GM21723 (cell line): ENCODE data around the gene ZNF730.
"Not testable (repeated sequence)": the region's sequence is repeated elsewhere in the genome, so short reads cannot be mapped to it uniquely, and the experiment has no call there.

Experiments
- ATAC-seq: cut with Tn5 transposase; IDR thresholded peaks from one replicate; pipeline ENCODE4 v1.9.1; 2021; ENCODE audit warnings: mild to moderate bottlenecking, moderate library complexity; ENCODE audit not compliant: unreplicated experiment

ZNF730 gene

GRCh38 chr19:23116802-23117571, at the start of gene ZNF730:
Gene ZNF730, plus strand, starts transcription at chr19:23117025. Its CDS starts 149 bp downstream, at chr19:23117174.
- peak; percentile 93 for ATAC-seq

- ATAC-seq = no peak
Observed at GRCh38 chr19:23070353-23071146, 46.3 kb upstream of the ZNF730 start.

DNA sequence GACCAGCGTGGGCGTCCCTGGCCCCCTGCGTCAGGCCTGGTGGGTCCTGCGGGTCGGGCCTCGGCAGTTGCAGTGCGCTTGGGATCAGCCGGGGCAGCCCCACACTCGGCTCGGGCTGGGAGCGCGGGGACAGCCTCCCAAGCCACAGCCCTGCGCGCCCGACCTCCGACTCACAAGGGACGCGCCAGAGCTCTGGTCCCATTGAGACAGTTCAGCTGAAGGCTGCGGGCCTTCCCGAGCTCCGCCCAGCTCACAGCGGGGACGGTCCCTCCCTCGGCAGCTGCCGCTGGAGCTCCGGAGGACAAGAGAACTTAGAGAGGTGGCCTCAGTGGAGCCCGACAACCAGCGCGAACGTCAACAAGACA, 45.7 kb upstream of the ZNF730 start:
- no peak for ATAC-seq

DNA sequence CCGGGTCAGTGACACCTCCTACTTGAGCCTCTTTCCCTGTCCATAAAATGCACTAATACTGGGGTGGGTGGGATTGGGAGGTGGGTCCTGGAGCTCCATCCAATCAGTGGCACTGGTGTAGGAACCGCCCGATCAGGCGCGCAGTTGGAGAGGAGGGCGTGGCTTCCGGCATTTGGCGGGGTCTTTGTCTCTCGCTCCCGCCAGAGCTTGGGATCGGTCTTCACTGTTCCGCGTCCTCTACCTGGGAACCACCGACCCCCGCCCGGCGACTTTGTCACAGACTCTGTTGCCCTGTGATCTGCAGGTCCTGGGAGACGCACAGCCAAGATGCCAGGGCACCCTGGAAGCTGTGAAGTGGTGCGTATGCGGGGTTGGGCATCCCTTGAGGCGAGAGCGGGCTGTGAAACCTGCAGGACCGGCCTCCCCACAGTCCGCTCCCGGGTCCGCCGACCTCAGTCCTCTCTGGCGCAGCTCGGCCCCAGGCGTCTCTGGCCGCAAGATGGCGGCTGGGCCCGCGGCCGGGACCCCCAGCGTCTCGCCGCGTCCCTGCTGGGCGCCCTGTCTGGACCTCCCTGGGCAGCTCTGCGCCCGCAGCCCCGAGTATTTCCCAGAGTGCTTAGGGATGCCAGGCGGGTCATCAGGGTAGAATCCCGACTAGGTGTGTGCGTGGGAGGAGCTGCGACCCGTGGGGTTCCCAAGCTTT, 41.6 kb upstream of the ZNF730 start:
- ATAC-seq = no peak

DNA sequence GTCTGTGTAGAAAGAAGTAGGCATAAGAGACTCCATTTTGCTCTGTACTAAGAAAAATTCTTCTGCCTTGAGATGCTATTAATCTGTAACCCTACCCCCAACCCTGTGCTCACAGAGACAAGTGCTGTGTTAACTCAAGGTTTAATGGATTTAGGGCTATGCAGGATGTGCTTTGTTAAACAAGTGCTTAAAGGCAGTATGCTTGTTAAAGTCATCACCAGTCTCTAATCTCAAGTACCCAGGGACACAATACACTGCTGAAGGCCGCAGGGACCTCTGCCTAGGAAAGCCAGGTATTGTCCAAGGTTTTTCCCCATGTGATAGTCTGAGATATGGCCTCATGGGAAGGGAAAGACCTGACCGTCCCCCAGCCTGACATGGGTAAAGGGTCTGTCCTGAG, 39.0 kb upstream of the ZNF730 start:
- not testable (repeated sequence) for ATAC-seq

DNA sequence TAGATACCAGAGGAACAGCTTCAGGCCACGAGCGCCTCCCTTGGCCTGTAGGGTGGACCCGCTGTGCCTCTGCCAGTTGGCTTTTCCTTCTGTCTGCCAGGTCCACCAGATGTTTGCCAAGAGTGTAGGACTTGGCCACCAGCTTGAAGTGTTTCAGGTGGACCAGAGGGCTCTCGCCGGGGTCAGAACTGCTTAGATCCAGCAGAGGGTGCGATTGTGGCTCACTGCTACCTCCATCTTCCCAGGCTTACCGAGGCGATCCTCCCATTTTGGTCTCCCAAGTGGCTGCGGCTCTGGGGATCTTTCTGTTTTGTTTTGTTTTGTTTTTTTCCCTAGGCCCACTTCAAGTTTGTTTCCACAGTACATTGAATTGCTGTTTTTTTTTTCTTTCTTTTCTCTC, 23.0 kb upstream of the ZNF730 start:
- no peak for ATAC-seq

DNA sequence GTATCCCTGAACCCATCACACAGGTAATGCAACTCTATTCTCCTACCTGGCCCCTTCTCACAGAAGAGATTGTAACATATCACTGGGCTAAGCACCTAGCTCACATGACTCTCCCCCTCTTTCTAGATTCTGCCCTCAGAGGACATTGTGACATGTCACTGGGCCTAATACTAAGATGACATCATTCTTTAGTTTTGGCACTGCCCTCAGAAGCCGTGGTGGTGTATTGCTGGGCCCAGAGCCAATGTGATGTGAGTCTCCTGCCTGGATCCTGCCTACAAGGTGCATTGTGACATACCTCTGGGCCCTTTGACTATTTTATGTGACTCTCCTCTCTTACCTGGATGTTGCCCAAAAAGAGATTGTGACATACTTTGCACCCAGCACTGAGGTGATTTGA, 21.4 kb upstream of the ZNF730 start:
- no peak for ATAC-seq

DNA sequence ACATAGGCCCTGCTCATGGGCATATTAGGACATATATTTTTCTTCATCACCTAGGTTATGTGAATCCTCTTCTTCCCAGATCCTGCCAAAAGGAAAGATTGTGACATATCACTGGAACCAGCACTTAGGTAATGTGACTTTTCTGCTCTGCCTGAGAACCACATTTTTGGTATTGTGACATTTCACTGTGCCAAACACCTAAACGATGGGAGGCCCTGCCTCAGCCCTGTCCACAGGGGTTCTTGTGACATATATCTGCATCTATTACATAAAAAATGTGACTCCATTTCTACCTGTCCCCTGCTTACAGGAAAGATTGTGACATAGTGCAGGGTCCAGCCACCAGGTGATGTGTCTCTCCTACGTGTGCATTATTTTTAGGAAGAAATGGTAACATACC, 18.5 kb upstream of the ZNF730 start:
- ATAC-seq = no peak

DNA sequence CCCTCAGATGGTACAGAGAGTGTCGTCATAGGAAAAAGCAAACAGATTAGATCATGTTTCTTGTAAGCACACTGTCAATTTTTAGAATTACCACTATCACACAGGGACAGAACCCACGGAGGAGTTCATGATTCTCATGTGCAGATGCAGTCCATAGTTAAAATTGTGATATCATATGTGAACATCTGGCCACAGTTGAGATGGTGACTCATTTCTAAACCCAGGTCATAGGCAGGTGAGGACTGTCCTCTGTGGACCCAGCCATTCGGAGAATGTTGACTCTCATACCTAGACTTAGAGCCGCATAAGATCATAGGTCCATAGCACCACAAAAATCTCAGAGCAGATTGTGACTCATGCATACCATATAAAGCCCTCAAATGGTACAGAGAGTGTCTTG, 17.8 kb upstream of the ZNF730 start:
- no peak for ATAC-seq

DNA sequence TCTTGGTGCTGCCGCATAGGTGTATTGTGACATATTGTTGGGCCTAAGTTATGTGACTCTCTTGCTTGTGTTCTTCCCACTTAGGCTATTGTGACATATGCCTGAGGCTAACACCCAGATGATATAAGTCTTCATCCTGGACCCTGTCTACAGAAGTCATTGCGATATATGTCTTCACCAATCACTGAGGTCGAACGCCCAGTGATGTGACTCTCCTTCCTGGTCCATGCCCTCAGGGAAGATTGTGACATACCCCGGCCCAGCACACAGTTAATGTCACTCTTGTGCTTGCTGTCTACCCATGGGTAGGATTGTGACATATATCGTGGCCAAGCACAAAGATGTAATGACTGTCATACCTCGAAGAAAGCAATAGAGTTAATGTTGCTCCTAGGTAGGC, 16.9 kb upstream of the ZNF730 start:
- no peak for ATAC-seq

DNA sequence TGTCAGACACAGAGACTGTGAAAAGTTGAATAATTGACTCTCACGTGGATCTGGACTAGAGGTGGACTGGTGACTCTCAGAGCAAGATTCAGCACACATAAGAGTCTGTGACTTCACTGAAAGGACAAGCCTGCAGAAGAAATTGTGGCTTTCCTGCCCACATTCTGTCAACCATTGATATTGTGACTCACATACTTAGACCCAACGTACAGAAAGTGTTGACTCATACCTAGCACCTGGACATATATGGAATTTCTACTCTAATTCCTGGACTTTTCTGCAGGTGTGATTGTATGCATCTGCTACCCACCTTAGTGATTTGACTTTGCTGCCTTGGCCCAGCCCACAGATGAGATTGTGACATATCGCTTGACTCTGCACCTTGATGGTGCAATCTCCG, 15.6 kb upstream of the ZNF730 start:
- no peak for ATAC-seq

DNA sequence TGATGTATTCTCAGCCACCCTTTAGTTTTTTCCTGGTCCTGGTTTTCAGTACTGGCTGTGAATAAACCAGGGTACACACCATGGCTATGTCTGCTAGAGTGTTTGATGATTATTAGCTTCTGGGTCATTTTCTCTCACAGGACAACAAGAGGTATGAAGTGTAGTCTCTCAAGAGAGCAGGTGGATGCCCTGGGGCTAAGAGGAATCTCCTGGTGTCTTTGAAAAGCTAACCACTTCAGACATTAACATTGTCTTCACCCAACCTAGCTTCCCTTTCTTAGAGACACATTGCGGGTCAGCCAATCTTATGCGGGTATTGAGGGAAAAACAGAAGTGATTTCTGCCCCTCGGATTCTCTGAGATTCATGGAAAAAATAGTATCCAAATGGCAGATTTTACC, 1.6 kb downstream of the ZNF730 start:
- ATAC-seq = no peak

DNA sequence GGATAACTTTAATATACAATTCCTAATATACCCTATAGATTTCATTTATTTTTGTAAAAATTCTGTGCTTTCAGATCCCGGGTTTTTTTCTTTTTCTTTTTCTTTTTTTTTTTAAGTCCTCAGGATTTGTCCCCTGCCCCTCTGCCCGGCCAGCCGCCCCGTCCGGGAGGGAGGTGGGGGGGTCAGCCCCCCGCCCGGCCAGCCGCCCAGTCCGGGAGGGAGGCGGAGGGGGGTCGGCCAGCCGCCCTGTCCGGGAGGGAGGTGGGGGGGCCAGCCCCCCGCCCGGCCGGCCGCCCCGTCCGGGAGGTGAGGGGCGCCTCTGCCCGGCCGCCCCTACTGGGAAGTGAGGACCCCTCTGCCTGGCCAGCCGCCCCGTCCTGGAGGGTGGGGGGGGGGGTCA, 17.4 kb downstream of the ZNF730 start:
- ATAC-seq = not testable (repeated sequence)

GRCh38 chr19:23145617-23146415, 29.0 kb downstream of the ZNF730 start:
- ATAC-seq = no peak

- no peak for ATAC-seq
Observed at GRCh38 chr19:23160766-23161165, 43.9 kb downstream of the ZNF730 start.

DNA sequence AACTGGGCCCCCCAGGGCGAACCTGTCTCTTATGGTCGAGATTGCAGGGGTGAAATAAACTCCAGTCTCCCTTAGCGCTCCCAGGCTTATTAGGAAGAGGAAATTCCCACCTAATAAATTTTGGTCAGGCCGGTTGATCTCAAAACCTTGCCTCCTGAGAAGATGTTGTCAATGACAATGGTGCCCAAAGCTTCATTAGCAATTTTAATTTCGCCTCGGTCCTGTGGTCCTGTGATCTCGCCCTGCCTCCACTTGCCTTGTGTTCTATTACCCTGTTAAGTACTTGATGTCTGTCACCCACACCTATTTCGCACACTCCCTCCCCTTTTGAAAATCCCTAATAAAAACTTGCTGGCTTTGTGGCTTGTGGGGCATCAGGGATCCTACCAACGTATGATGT, 51.5 kb downstream of the ZNF730 start:
- ATAC-seq = not testable (repeated sequence)

- no peak for ATAC-seq
Observed at GRCh38 chr19:23183251-23183650, 66.4 kb downstream of the ZNF730 start.

DNA sequence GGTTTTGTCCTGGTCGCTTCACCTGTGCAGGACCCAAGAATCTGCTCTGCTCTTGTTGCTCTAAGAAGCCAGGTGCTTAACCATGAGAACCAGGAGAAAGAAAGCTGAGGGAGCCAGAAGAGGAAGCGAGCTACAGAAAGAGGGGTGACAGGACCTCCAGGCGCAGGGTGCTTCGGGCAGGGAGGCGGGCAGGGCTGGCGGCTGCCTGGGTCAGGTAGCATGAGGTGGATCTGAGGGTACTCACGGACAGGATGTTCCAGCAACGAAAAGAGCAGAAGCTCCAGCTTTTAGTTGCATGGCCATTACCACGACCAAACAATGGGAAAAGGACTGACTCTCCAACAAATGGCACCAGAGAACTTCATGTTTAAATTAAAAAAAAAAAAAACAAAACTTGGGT, 73.5 kb downstream of the ZNF730 start:
- no peak for ATAC-seq
